Caki2 (cell line): ENCODE data around the gene UFC1. TPM values are rescaled to one million over a fixed set of nuclear protein-coding genes. Genes with fewer than 3 reads are reported as not detected.

Experiments
- DNase-seq: peaks from one replicate; pipeline ENCODE4 v3.0.0-alpha.2; 2015; ENCODE audit warnings: low read depth
- in situ Hi-C: cut with HindIII; loops from 2 replicates; pipeline ENCODE4 v1.10.0; 2016; ENCODE audit warnings: low sequenced_read_pairs, low pct_unique_long_range_greater_than_20kb, mixed read lengths
- total RNA-seq: library from RNA; depleted of rRNA; stranded (reverse); fragments of >200 nt; shearing (Covaris generic); gene quantifications from 2 replicates; pipeline ENCODE4 v1.2.3, GENCODE V29; 2014; ENCODE audit warnings: low replicate concordance

UFC1 gene
- total RNA-seq, 1 experiment from 2014 or later = 204 TPM

DNA sequence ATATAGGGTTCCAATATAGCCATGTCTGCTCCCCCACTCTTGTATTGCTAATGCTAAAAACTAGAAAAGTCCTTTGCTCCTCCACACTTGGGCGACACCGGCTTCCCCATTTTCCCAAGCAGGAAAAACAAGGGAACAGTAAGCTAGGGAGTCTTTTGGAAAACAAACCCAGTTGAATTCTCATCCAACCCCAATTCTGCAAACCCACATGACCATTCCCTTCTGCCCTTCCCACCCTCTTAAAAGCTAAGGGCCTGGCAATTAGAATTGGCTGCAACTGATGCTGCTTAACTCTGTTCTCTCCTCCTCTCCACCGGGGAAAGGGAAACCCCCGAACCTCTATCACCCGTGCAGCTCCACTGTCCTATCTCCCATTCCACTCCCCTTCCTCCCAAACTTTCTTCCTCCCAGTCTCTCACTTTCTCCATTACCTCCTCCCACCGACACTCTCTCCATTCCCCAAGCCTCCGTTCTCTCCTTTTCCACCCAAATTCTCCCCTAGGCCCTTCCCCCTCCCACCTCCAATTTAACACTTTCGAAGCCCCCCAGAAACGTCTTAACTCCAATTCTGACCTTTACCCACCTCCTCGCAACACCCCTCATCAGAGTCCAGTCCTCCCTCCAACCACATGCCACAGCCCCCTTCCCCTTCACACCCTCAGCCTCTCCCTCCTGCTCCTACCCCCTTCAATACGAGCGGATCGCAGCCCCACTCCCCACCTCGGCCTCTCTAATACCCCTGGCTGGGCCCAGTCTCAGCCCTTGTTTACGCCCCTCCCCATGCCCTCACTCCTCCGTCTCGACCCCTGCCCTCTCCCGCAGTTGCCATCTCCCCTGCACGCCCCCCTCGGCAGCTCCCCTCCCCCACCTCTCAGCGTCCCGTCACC lies 22.0 kb upstream of the UFC1 start:
- in situ Hi-C loops = no loop called here
- DNase-seq = no peak

DNA sequence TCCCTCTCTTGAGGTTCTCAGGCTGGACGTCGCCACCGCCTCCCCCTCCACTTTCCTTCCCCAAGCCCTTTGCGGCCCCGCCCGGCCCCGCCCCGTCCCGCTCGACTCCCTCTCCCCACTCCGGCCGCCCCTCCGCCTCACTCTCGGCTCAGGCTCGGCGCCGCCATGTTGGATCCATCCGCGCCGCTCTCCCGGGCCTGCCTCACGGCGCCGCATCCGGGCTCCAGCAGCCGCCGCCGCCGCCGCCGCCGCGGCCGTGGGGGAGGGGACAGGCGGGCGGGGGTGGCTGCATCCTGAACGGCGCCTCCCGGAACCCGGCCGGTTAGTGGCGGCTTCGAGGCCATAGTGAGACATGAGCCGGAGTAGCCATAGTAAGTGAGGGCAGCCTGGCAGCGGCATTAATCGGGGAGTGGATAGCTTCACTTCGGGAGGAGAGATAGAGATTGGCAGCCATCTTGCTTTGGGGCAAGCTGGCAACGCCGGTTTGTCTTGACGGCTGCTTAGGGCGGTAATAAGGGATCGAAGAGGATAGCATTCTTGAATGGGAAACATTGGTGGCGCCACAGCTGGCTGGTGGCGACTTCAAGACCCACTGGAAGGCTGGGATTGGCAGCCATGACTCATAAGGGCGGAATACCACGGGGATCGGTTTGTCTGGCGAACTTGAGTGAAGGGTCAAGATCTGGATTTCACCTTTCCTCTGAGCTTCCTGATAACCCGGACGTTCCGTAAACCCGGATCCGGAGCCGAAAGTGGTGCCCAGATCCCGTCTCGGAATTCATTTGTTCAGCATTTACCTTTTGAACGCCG lies 21.2 kb upstream of the UFC1 start, which contains the start of gene DEDD:
Gene DEDD (minus strand): TSS at position 258 of the 810 bp plus-strand sequence. CDS start 8,205 bp downstream, outside the sequence.
- DNase-seq = peak; percentile 97
- in situ Hi-C loops = no loop called here

DNA sequence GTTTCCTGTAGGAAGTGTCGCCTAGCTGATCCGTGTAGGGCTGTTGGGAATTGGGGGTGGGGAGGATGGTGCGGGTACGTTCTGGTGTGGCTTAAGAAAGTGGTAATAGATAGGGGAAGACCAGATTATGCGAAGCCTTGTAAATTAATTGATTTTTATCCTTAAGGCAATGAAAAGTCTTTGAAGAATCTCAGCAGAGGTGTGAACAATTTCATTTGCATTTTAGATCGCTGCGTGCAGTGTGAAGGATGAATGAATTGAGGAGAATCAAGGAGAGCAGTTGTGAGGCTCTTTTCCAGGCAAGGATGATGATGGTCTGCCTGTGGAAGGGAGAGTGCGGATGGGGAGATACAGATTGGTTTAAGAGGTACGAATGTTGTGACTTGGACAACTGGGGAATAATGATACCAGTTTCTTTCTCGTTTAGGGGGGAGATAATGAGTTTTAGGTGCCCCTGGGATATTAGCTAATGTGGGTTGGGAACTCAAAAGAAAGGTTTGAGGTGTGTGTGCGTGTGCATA lies 20.5 kb upstream of the UFC1 start:
- in situ Hi-C loops = no loop called here

DNA sequence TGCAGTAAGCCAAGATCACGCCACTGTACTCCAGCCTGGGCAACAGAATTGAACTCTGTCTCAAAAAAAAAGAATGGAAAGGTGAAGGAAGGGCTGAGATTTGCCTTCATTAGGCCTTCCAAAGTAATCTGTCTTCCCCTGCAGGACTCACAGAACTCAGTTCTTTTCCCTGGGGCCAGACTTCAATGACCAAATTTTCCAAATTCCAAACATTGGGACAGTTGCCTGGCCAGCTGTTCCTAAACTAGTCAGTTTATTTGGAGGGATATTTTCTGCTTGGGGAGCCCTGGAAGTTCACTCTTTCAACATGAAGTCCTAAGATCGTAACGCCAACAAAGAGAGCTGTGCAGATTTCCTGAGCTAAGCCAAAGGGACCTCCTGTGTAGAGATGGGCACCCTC lies 15.9 kb upstream of the UFC1 start:
- no peak for DNase-seq
- in situ Hi-C loops = no loop called here

More for the DNA sequence above, 20.5 kb upstream of the UFC1 start:
- no peak for DNase-seq

DNA sequence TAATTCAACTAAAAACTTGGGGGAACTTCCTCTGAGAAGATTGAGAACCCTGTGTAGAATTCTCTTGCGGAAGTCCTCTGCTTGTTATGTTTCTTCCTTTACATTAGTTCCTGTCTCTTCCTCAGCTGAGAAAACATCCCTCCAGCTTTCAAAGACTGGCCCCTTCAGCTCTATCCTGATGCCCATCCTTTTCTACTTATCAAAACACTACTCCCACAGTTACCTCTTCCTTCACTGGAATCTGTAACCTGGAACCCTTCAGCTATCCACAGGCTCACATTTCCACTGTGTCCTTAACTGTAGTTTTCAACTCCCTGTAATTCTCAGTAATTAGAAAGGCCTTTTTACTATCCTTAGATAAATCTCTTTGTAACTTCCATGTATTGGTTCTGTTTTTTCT lies 15.3 kb upstream of the UFC1 start:
- in situ Hi-C loops = no loop called here

DNA sequence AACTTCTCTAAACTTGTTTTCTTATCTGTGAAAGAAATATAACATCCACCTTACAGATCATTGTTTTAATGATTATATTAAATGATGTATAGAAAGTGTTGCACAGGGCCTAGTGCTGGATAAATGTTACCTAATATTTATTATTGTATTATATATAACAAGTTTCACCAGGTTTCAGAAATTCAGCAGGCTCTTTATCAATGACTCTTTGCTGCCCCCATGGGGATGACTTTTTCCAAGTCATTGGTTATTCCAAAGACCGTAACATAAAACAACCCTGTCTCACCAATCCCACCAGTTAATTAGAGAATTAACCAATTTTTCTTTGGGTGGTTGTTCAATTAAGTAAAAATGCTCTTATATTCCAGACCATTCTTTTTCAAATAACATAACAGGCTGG lies 14.0 kb upstream of the UFC1 start:
- in situ Hi-C loops = no loop called here
- no peak for DNase-seq

More for the DNA sequence above, 15.3 kb upstream of the UFC1 start:
- no peak for DNase-seq

DNA sequence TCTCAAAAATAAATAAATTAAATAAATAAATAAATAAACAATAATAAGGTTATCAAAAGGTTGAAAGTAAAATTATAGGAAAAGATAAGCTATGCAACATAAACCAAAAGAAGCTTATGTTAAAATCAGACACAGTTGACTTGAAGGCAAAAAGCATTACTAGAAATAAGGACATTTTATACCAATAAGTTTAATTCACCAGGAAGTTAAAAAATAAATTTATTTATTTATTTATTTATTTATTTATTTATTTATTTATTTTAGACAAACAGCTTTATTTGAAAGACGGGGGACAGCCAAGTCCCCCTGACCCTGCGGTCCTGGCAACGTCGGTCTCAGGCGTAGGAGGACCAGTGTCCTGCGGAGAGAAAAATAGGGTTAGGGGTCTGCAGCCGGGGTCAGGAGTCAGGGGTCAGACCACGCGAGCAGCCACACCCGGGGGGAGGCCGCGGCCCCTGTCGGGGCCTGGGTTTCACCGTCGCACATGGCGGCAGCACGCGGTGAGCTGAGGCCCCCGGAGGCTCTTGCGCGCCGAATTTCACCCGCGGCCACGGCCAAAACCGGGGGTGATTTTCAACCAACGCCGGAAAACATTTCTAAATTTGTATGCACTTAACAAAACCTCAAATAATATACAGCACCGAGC lies 12.9 kb upstream of the UFC1 start:
- in situ Hi-C loops = no loop called here
- no peak for DNase-seq

DNA sequence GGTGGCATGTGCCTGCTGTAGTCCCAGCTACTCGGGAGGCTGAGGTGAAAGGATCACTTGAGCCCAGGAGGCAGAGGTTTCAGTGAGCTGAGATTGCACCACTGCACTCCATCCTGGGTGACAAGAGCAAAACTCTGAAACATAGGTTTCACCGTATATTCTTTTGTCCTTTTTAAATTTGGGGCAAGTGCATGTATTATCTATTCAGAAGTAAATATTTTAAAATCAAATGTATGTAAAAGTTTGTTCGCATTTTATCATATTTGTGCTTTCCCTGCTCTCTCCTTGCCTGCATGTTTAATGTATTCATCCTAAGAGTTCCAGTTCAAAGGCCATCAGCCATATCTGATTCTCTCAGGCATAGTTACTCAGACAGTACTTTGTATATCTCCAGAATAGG lies 7.9 kb upstream of the UFC1 start:
- in situ Hi-C loops = no loop called here
- no peak for DNase-seq

DNA sequence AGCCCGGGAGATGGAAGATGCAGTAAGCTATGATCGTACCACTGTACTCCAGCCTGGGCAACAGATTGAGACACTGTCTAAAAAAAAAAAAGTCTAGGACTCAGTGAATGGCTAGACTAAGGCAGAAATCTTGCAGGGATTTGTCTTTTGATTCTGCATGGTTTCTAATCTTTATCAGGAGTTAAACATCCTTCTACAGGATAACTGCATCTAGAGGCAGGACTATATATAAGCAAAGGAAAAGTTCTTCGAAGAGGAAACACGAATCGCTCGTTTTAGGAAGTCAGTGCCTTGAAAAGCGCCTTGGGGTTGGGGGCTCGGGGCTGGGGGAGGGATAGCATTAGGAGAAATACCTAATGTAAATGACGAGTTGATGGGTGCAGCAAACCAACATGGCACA lies 602 bp upstream of the UFC1 start:
- DNase-seq = no peak
- in situ Hi-C loops = no loop called here

DNA sequence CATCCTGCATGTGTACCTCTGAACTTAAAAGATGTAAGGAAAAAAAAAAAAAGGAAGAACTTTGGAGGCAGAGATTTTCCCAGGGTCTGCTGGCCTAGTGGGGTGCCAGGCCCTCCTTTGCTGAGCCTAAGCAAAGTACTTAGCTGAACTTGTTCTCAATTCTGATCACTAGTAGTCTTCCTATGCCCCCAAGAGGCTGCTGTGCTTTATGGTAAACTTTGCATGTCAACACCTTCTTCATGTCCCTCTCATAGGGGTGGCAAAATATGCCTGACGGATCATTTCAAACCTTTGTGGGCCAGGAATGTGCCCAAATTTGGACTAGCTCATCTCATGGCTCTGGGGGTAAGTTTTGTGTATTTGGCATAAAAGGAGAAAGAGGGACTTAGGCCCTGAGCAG lies 4.1 kb downstream of the UFC1 start:
- DNase-seq = no peak
- in situ Hi-C loops = no loop called here

DNA sequence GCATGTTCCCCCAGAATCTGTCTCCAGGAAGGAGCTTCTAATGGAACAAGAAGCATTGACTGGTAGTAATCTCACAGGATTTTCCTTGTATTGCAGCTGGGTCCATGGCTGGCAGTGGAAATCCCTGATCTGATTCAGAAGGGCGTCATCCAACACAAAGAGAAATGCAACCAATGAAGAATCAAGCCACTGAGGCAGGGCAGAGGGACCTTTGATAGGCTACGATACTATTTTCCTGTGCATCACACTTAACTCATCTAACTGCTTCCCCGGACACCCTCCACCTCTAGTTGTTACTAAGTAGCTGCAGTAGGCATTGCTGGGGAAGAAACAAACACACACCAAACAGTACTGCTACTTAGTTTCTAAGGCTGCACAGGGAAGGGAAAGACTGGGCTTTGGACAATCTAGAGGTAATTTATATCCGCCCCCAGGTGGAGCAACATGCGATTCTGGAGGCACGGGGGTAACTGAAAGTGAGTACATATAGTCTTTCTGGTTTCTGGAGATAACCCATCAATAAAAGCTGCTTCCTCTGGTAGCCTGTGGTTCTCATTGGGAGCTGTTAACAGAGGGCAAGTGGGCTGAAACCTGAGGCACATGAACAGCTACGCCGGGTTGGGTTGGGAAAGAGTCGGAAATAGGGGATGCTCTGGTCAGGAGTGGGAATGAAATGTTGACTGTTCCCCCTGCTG lies 4.7 kb downstream of the UFC1 start:
- in situ Hi-C loops = no loop called here
- no peak for DNase-seq

DNA sequence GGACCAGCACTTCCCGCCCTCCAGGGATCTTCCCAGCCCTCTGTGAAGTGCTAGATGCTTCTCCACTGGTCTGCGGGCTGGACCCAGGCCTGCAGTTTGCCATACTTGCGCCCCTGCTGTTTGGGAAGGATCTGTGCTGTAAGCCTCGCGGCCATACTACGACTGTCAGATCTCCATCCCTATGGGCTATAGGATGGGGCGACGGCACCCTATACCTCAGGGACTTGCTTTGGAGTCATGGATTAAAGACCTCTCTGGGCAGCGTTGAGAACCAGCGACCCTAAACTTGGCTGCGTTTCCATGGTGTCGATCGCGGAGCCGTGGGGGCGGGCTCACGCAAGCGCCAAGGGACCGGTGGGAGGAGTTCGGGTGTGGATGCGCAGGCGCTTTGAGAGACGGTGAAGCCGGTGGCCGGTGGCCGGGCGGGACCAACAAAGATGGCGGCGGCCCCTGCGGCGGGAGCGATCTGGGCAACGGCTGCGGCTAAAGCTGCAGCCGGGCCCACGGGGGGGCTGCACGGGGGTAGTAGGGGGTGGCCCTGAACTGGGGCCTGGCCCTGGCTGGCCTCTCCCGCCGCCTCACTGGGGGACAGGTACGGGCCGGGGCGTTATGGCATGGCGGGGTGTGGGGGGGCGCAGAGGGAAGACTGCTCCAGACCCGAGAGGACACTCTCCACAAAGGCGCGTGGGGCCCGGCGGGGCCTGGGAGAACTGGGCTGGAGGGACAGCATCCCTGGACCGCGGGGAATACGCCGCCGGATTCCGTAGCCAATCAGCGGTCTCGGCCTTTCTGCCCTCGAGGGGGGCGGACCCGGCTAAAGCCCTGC lies 5.5 kb downstream of the UFC1 start, which contains the start of gene USP21:
Gene USP21 (plus strand): TSS at position 414 of the 826 bp plus-strand sequence. CDS start 1,141 bp downstream, outside the sequence.
- peak; percentile 82 for DNase-seq
- in situ Hi-C loops = no loop called here

DNA sequence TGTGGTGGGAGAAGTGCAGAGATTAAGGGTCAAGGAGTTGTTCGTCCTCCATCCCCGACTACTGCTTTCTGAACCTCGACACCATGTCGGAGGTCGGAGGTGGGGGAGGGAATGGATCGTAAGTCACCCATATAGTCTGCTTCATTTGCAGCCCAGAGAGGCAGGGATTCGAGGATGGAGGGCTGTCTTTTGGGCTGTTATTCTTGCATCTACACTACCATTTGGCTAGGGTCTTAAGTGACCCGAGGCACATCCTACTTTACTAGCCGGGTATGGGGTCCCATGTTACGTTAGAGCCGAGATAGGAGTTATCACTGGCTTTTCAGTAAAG lies 6.1 kb downstream of the UFC1 start:
- no peak for DNase-seq

DNA sequence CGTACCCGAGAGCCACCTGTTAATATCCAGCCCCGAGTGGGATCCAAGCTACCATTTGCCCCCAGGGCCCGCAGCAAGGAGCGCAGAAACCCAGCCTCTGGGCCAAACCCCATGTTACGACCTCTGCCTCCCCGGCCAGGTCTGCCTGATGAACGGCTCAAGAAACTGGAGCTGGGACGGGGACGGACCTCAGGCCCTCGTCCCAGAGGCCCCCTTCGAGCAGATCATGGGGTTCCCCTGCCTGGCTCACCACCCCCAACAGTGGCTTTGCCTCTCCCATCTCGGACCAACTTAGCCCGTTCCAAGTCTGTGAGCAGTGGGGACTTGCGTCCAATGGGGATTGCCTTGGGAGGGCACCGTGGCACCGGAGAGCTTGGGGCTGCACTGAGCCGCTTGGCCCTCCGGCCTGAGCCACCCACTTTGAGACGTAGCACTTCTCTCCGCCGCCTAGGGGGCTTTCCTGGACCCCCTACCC lies 6.9 kb downstream of the UFC1 start:
- in situ Hi-C loops = no loop called here
- DNase-seq = no peak

More for the DNA sequence above, 6.1 kb downstream of the UFC1 start:
- in situ Hi-C loops = no loop called here

DNA sequence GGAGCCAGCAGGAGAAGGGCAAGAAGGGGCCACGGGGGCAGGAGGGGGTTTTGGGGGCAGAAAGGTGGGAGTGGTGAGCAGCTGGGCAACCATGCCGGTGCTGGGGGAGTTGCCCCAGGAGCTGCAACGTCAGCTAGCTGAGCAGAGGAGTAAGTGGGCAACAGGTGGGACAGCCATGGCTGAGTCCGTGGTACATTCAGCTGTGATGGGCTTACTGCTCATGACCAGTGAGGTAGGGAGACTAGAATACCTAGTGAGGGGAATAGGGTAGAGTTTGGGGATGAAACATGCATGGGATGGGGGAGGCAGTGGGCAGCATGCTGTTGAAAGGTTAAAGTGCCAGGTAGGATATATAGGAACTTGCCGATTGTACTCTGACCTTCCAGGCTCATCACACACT lies 7.9 kb downstream of the UFC1 start:
- no peak for DNase-seq
- in situ Hi-C loops = no loop called here

DNA sequence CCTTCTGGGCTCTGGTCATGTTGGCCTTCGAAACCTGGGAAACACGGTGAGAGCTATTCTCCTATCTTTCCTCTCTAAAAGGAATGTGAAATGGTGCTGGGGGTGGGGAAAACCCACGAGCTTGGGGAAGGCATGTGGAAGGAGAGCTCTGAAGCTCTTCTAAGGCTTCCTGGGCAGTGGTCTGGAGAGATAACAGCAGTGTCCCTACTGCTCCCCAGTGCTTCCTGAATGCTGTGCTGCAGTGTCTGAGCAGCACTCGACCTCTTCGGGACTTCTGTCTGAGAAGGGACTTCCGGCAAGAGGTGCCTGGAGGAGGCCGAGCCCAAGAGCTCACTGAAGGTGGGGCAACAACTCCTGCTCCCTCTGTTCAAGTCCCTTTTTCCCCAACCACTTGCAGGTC lies 8.3 kb downstream of the UFC1 start:
- DNase-seq = no peak
- in situ Hi-C loops = no loop called here

DNA sequence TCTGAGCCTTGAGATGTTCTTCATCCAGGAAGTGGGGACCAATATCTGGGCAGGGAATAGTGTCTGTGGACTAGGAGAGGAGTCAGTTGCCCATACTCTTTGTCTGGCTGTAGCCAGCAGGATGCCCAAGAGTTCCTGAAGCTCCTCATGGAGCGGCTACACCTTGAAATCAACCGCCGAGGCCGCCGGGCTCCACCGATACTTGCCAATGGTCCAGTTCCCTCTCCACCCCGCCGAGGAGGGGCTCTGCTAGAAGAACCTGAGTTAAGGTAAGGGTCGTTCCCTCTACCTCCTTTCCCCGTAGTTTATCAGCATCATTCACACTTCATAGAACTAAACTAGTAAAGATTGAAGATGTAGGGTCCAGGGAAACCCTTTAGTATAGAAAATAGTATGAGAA lies 9.0 kb downstream of the UFC1 start:
- DNase-seq = no peak
- in situ Hi-C loops = no loop called here
